ENCODE measurements around the gene POLG. TPM values are rescaled to one million over a fixed set of nuclear protein-coding genes. Genes with fewer than 3 reads are reported as not detected.

Gene POLG
- total and polyA plus RNA-seq, 2 of the 4 experiments (the other 2 are of a cell fraction), result 19.9 to 30.6 TPM

DNA sequence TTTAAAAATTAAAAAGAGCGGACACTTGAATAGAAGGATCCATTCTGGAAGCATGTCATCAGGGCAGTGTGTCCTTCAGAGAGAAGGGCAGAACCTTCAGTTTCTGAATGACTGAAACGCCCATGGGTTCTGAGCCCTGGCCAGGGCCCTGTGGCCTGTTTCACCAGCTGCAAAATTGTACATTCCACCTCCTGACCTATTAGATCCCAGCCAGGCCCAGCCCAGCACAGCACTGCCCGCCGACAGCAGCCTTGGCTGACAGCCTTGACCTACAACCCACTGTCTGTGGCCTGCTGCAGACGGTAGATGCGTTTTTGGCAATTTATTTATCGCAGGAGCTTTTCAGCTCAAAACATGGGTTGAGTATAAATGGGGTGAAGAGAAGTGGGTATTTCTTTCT, 5.9 kb upstream of the POLG start:
- H3K27ac ChIP-seq (ENCODE audit: insufficient read depth, low read length), result no peak overlapping the region
- no peak overlapping the region for H2BK5ac ChIP-seq (ENCODE audit: low read depth, low read length, poor library complexity, severe bottlenecking)
- no peak overlapping the region for H2BK20ac ChIP-seq (ENCODE audit: low read depth, low read length)
- H2AK9ac ChIP-seq (replicated peaks; ENCODE audit: low read depth, low read length, poor library complexity), result no peak overlapping the region
- H2BK120ac ChIP-seq (ENCODE audit: low read depth, low read length), result no peak overlapping the region
- H3K4me3 ChIP-seq (ENCODE audit: insufficient read depth, low read depth, low read length), result no peak overlapping the region
- peaks cover 32% of the 10 kb centered on the region for H3K27me3 ChIP-seq (ENCODE audit: control insufficient read depth, insufficient read depth, low read length)
- in situ Hi-C loops (cut with MboI; ENCODE audit: low sequenced_read_pairs) (no loop called here), intact Hi-C loops (cut with micrococcal nuclease) (no loop called here), dilution Hi-C loops (cut with HindIII; ENCODE audit: low sequenced_read_pairs, unreplicated experiment) (no loop called here)
- H3K14ac ChIP-seq (replicated peaks; ENCODE audit: low read depth, low read length), result no peak overlapping the region
- H3K23ac ChIP-seq (ENCODE audit: low read depth, low read length), result no peak overlapping the region
- ATAC-seq (ENCODE audit: low read depth), result no peak
- no peak overlapping the region for H3K18ac ChIP-seq (ENCODE audit: low read depth, low read length)
- H3K9ac ChIP-seq (ENCODE audit: low read depth, low read length), result no peak overlapping the region
- TF ChIP-seq RCOR1 (IDR thresholded peaks at IDR 0.05; ENCODE audit: insufficient replicate concordance, low read length) (no peak), SMC3 (IDR thresholded peaks at IDR 0.05; ENCODE audit: low read depth, low read length) (no peak), POLR2A (IDR thresholded peaks at IDR 0.05; ENCODE audit: low read depth, low read length) (no peak), MAZ (IDR thresholded peaks at IDR 0.05; ENCODE audit: borderline replicate concordance, low read depth, low read length) (no peak), MXI1 (IDR thresholded peaks at IDR 0.05; ENCODE audit: borderline replicate concordance, low read depth, low read length) (no peak), NFE2L2 (IDR thresholded peaks at IDR 0.05; ENCODE audit: low read depth, low read length) (no peak), BHLHE40 (IDR thresholded peaks at IDR 0.05; ENCODE audit: low read depth, low read length) (no peak), CEBPB (IDR thresholded peaks at IDR 0.05; ENCODE audit: low read depth, low read length) (no peak), RFX5 (IDR thresholded peaks at IDR 0.05; ENCODE audit: low read depth, low read length) (no peak), RAD21 (IDR thresholded peaks at IDR 0.05; ENCODE audit: low read length) (no peak), CHD1 (IDR thresholded peaks at IDR 0.05; ENCODE audit: low read depth, low read length) (no peak), MAFK (IDR thresholded peaks at IDR 0.05; ENCODE audit: low read depth, low read length) (no peak), FOS (IDR thresholded peaks at IDR 0.05; ENCODE audit: low read depth, low read length) (no peak)
- TF ChIP-seq, protein P1, sequence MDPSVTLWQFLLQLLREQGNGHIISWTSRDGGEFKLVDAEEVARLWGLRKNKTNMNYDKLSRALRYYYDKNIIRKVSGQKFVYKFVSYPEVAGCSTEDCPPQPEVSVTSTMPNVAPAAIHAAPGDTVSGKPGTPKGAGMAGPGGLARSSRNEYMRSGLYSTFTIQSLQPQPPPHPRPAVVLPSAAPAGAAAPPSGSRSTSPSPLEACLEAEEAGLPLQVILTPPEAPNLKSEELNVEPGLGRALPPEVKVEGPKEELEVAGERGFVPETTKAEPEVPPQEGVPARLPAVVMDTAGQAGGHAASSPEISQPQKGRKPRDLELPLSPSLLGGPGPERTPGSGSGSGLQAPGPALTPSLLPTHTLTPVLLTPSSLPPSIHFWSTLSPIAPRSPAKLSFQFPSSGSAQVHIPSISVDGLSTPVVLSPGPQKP (IDR thresholded peaks at IDR 0.05; ENCODE audit: borderline replicate concordance, low read depth, low read length), result no peak
- TF ChIP-seq, protein P2, sequence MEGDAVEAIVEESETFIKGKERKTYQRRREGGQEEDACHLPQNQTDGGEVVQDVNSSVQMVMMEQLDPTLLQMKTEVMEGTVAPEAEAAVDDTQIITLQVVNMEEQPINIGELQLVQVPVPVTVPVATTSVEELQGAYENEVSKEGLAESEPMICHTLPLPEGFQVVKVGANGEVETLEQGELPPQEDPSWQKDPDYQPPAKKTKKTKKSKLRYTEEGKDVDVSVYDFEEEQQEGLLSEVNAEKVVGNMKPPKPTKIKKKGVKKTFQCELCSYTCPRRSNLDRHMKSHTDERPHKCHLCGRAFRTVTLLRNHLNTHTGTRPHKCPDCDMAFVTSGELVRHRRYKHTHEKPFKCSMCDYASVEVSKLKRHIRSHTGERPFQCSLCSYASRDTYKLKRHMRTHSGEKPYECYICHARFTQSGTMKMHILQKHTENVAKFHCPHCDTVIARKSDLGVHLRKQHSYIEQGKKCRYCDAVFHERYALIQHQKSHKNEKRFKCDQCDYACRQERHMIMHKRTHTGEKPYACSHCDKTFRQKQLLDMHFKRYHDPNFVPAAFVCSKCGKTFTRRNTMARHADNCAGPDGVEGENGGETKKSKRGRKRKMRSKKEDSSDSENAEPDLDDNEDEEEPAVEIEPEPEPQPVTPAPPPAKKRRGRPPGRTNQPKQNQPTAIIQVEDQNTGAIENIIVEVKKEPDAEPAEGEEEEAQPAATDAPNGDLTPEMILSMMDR (conservative IDR thresholded peaks at IDR 0.05; ENCODE audit: low read depth, low read length), result no peak
- TF ChIP-seq, protein P3, sequence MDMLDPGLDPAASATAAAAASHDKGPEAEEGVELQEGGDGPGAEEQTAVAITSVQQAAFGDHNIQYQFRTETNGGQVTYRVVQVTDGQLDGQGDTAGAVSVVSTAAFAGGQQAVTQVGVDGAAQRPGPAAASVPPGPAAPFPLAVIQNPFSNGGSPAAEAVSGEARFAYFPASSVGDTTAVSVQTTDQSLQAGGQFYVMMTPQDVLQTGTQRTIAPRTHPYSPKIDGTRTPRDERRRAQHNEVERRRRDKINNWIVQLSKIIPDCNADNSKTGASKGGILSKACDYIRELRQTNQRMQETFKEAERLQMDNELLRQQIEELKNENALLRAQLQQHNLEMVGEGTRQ (IDR thresholded peaks at IDR 0.05; ENCODE audit: low read depth, low read length), result no peak
- H3K56ac ChIP-seq (ENCODE audit: extremely low read depth, insufficient read depth, low read length), result no peak overlapping the region
- POLR2A ChIA-PET (ENCODE audit: unreplicated experiment), result no interaction called here
- no peaks in the 10 kb centered on the region for H3K79me1 ChIP-seq (ENCODE audit: low read depth in 1 of 2, low read length in 2 of 2)
- no peak overlapping the region for H4K91ac ChIP-seq (ENCODE audit: insufficient read depth, low read depth, low read length)
- no peak overlapping the region for H3K4ac ChIP-seq (ENCODE audit: low read depth, low read length)
- WGBS, 2 experiments (ENCODE audit: extremely low coverage in 2 of 2, insufficient read length in 1 of 2), result no CpG with 5 or more reads among the region's 7 CpGs
- no peaks in the 10 kb centered on the region for H3K9me3 ChIP-seq (ENCODE audit: control insufficient read depth, insufficient read depth, low read length)
- H3K4me2 ChIP-seq (ENCODE audit: low read depth, low read length), result no peak overlapping the region
- no peak overlapping the region for H4K8ac ChIP-seq (ENCODE audit: low read depth in 2 of 2, low read length in 2 of 2)
- no peaks in the 10 kb centered on the region for H3K36me3 ChIP-seq (ENCODE audit: control insufficient read depth, insufficient read depth, low read length)
- H2AK5ac ChIP-seq (ENCODE audit: low read depth, low read length), result no peak overlapping the region
- no peaks in the 10 kb centered on the region for H3K9me1 ChIP-seq (ENCODE audit: insufficient read depth, low read length)
- no TSS peak for BruUV-seq (replicated peaks)
- H2AFZ ChIP-seq (replicated peaks; ENCODE audit: low read length, poor library complexity), result no peak overlapping the region
- no peaks in the 10 kb centered on the region for H3K4me1 ChIP-seq (ENCODE audit: control insufficient read depth, insufficient read depth, low read length)
- no peaks in the 10 kb centered on the region for H4K20me1 ChIP-seq (ENCODE audit: insufficient read depth, low read length)
- no peak overlapping the region for H4K5ac ChIP-seq (ENCODE audit: low read depth, low read length)
- CTCF ChIA-PET, result no interaction called here
- no peak for DNase-seq
- H2BK15ac ChIP-seq (ENCODE audit: low read depth, low read length), result no peak overlapping the region

Measured in IMR-90 (cell line).